Sigmoid colon (tissue), 7 donors: ENCODE data around the gene CASP5. TPM values are rescaled to one million over a fixed set of nuclear protein-coding genes. Genes with fewer than 3 reads are reported as not detected.
A peak's percentile ranks its signal among the peaks of the same experiment; 100 is the strongest.
"Not testable (repeated sequence)": the region's sequence is repeated elsewhere in the genome, so short reads cannot be mapped to it uniquely, and the experiment has no call there.

Experiments used
- DNase-seq: peaks from one replicate; pipeline ENCODE4 v3.0.0-alpha.2; 2019
- H3K27ac ChIP-seq, 4 donors: fragments of 200-600 bp; sonication (generic); one replicate each; pipeline ENCODE4 v1.5.1; 2016 to 2019; ENCODE audit warnings: mild to moderate bottlenecking in 1 of 4
- H3K27me3 ChIP-seq, 3 donors: fragments of 200-600 bp; sonication (generic); one replicate each; pipeline ENCODE4 v1.5.1; 2019; ENCODE audit warnings: mild to moderate bottlenecking in 1 of 3
- H3K36me3 ChIP-seq, 4 donors: fragments of 200-600 bp; sonication (generic); one replicate each; pipeline ENCODE4 v1.5.1; 2016 to 2019
- H3K4me1 ChIP-seq, 4 donors: fragments of 200-600 bp; sonication (generic); one replicate each; pipeline ENCODE4 v1.5.1; 2017 to 2019
- H3K4me3 ChIP-seq, 4 donors: fragments of 200-600 bp; sonication (generic); one replicate each; pipeline ENCODE4 v1.5.1; 2017 to 2019; ENCODE audit warnings: mild to moderate bottlenecking in 2 of 4, moderate library complexity in 1 of 4
- H3K9me3 ChIP-seq, 4 donors: fragments of 200-600 bp in 3 of 4; sonication (generic) in 3 of 4; one replicate each; pipeline versions ENCODE4 v1.5.1 to v1.6.1; 2013 to 2019
- CTCF ChIP-seq, 4 experiments: fragments of 450-650 bp in 3 of 4; fragments of 200-600 bp in 1 of 4; IDR thresholded peaks; one replicate each; pipeline ENCODE4 v1.5.1; 2016 to 2019; ENCODE audit warnings: antibody characterized with exemption in 4 of 4, mild to moderate bottlenecking in 3 of 4, moderate library complexity in 2 of 4
- EP300 ChIP-seq, 4 donors: sonication (generic); formaldehyde crosslinking; IDR thresholded peaks; one replicate each; pipeline ENCODE4 v1.6.1; 2017; ENCODE audit warnings: antibody characterized with exemption in 4 of 4
- POLR2A ChIP-seq, 2 donors: fragments of 450-650 bp; IDR thresholded peaks; one replicate each; pipeline ENCODE4 v1.6.1; 2016; ENCODE audit warnings: antibody characterized with exemption in 2 of 2, mild to moderate bottlenecking in 2 of 2, moderate library complexity in 2 of 2
- POLR2AphosphoS5 ChIP-seq, 4 donors: sonication (generic); formaldehyde crosslinking; IDR thresholded peaks; one replicate each; pipeline ENCODE4 v1.6.1; 2017; ENCODE audit warnings: antibody characterized with exemption in 4 of 4
- WGBS, 2 donors: extraction: QIAGEN DNeasy Blood & Tissue Kit; methylation state at CpG; one replicate each; pipeline ENCODE4 v1.1.7; 2013; 5-methylcytosine and 5-hydroxymethylcytosine counted together
- intact Hi-C: fragments of 100-400 bp; cut with DNase I; formaldehyde crosslinking; loops from one replicate; pipeline ENCODE4 v1.15.1; 2023
- polyA plus RNA-seq, 3 donors: library from polyadenylated mRNA; stranded (reverse); fragments of 200-250 nt; gene quantifications; one replicate each; pipeline ENCODE4 v1.2.3, GENCODE V29; 2013
- total RNA-seq, 4 donors: library from RNA; depleted of rRNA; stranded (reverse); fragments of >200 nt; gene quantifications; one replicate each; pipeline ENCODE4 v1.1.0, GENCODE V29; 2016
- donor health status: healthy with polysubstance abuse.
- donor health status: Bipolar disorder and iron deficiency.
- donor health status: healthy.

The CASP5 gene
- total and polyA plus RNA-seq, 7 donors, result 25.4 to 43.3 (median 31.8) TPM; not detected in 4

DNA sequence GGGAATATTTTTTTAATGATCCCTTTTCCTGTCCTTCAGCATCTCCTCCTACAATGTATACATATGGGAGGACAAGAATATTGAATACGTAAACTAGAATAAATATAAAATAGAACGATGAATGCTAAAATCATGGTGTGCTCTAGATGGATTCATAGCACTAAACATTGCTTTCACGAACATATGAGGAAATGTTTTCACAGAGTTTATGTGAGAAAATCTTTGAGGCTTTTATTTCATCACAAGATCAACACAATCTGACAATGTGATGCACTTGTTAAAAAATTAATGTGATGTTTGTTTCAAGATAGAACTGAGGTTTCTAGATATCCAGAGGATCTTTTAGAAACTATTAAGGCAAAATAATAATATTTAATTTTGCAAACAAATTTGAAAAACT lies 19.2 kb upstream of the CASP5 start:
- no peak overlapping the region for H3K4me3 ChIP-seq
- TF ChIP-seq CTCF (IDR thresholded peaks at IDR 0.05), result no peak
- H3K27me3 ChIP-seq, result no peaks in the 10 kb centered on the region
- WGBS, 2 donors, result 84% methylated on average over 3 of the region's 3 CpGs
- H3K27ac ChIP-seq, result no peak overlapping the region
- no peaks in the 10 kb centered on the region for H3K36me3 ChIP-seq
- H3K4me1 ChIP-seq, result peaks cover 0 to 19% (median 6%) of the 10 kb centered on the region in 4 donors
- no peak for DNase-seq
- H3K9me3 ChIP-seq, result no peaks in the 10 kb centered on the region
- intact Hi-C loops, result no loop called here

GRCh38 chr11:105040703-105041102 lies 17.7 kb upstream of the CASP5 start:
- H3K27ac ChIP-seq, result no peak overlapping the region
- H3K4me3 ChIP-seq, result no peak overlapping the region
- TF ChIP-seq POLR2AphosphoS5 (IDR thresholded peaks at IDR 0.05), result no peak
- no peak for TF ChIP-seq CTCF (IDR thresholded peaks at IDR 0.05)
- no peak for TF ChIP-seq EP300 (IDR thresholded peaks at IDR 0.05)
- TF ChIP-seq POLR2A (IDR thresholded peaks at IDR 0.05), result no peak
- no peaks in the 10 kb centered on the region for H3K9me3 ChIP-seq
- intact Hi-C loops, result no loop called here
- H3K36me3 ChIP-seq, result no peaks in the 10 kb centered on the region
- DNase-seq, result no peak
- 53 to 77% methylated on average over 2 of the region's 2 CpGs for WGBS, 2 donors
- no peaks in the 10 kb centered on the region for H3K27me3 ChIP-seq
- H3K4me1 ChIP-seq, result peaks cover 0 to 4% (median 0%) of the 10 kb centered on the region in 4 donors

GRCh38 chr11:105034813-105035620 lies 12.0 kb upstream of the CASP5 start, which contains the start of gene CASP1:
Gene CASP1, minus strand, starts transcription at chr11:105035144. Its CDS starts 31 bp downstream, at chr11:105035113.
- Histone ChIP-seq H3K27me3 (no peaks in the 10 kb centered on the region), H3K36me3 (peaks cover 0 to 4% (median 0%) of the 10 kb centered on the region in 4 donors), H3K4me1 (peaks cover 0 to 13% (median 8%) of the 10 kb centered on the region in 4 donors), H3K4me3 (peak within 1 kb of the TSS in 3 of 4 donors; percentile 36), H3K27ac (peak within 1 kb of the TSS; percentile 48 to 74 (median 72)), H3K9me3 (no peaks in the 10 kb centered on the region)
- 3 to 16% methylated on average over 3 of the region's 3 CpGs for WGBS, 2 donors
- TF ChIP-seq CTCF (IDR thresholded peaks at IDR 0.05) (no peak), POLR2A (IDR thresholded peaks at IDR 0.05) (peak in 1 of 2 donors; percentile 30), POLR2AphosphoS5 (IDR thresholded peaks at IDR 0.05) (peak in 3 of 4 donors; percentile 58 to 80 (median 64))
- DNase-seq, result peak; percentile 79
- intact Hi-C loops, result no loop called here

- intact Hi-C loops, DNase-seq, H3K36me3 ChIP-seq, H3K27me3 ChIP-seq, H3K9me3 ChIP-seq: not testable (repeated sequence)
- H3K4me1 ChIP-seq, result peaks cover 0 to 13% (median 8%) of the 10 kb centered on the region in 4 donors
- peak overlapping the region in 3 of 4 donors; percentile 36 for H3K4me3 ChIP-seq
- 40 to 42% methylated on average over 2 of the region's 2 CpGs for WGBS, 2 donors
- peak overlapping the region; percentile 48 to 74 (median 72) for H3K27ac ChIP-seq
Measured at GRCh38 chr11:105034388-105034787, 11.4 kb upstream of the CASP5 start.

GRCh38 chr11:105033781-105034180 lies 10.8 kb upstream of the CASP5 start:
- Histone ChIP-seq H3K36me3 (peaks cover 0 to 4% (median under 1%) of the 10 kb centered on the region in 4 donors), H3K9me3 (no peaks in the 10 kb centered on the region), H3K4me3 (peak overlapping the region in 3 of 4 donors; percentile 36), H3K4me1 (peaks cover 0 to 13% (median 8%) of the 10 kb centered on the region in 4 donors), H3K27ac (peak overlapping the region in 3 of 4 donors; percentile 70 to 74 (median 73)), H3K27me3 (no peaks in the 10 kb centered on the region)
- intact Hi-C loops, result no loop called here
- TF ChIP-seq POLR2A (IDR thresholded peaks at IDR 0.05), result no peak
- TF ChIP-seq CTCF (IDR thresholded peaks at IDR 0.05), result no peak
- no peak for TF ChIP-seq EP300 (IDR thresholded peaks at IDR 0.05)
- TF ChIP-seq POLR2AphosphoS5 (IDR thresholded peaks at IDR 0.05), result no peak
- WGBS, 2 donors, result 79% methylated on average over 1 of the region's 1 CpG
- no peak for DNase-seq
